ENCODE measurements around the gene ARHGAP44. TPM values are rescaled to one million over a fixed set of nuclear protein-coding genes. Genes with fewer than 3 reads are reported as not detected.

The ARHGAP44 gene
- total and polyA plus RNA-seq, 12 donors, result 4.0 to 10.6 (median 8.4) TPM

- H3K4me3 ChIP-seq, result no peak overlapping the region
- DNase-seq (no peak), ATAC-seq (no peak)
- no peak overlapping the region for H3K27ac ChIP-seq
- peaks cover 0 to 6% (median 0%) of the 10 kb centered on the region in 9 donors for H3K36me3 ChIP-seq
- H3K4me1 ChIP-seq, result peaks cover 0 to 12% (median 0%) of the 10 kb centered on the region in 9 donors
- H3K9me3 ChIP-seq, result no peaks in the 10 kb centered on the region
- WGBS, 2 donors, result 78 to 92% methylated on average over 10 of the region's 10 CpGs
- intact Hi-C loops (cut with DNase I), result no loop called here
- no peaks in the 10 kb centered on the region for H3K27me3 ChIP-seq
- TF ChIP-seq CTCF (IDR thresholded peaks at IDR 0.05), result no peak
Observed at GRCh38 chr17:12964840-12965239, 175.5 kb downstream of the ARHGAP44 start.

DNA sequence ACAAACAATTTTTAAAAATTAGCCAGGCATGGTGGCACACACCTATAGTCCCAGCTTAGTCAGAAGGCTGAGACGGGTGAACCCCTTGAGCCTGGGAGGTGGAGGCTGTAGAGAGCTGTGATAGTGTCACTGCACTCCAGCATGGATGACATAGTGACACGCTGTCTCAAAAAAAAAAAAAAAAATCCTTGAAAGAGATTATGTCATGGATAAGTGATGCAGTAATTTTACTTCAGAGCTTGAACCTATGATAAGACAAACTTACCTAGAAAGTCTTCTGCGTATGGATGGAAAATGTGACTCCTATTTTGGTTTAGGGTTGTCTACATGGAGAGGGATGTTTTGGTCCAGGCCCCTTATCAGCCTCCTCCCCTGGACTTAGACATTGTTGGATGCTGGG, 176.7 kb downstream of the ARHGAP44 start:
- no peak for TF ChIP-seq CTCF (IDR thresholded peaks at IDR 0.05)
- H3K36me3 ChIP-seq, result peaks cover 0 to 4% (median 0%) of the 10 kb centered on the region in 9 donors
- intact Hi-C loops (cut with DNase I), result no loop called here
- ATAC-seq (no peak), DNase-seq (no peak)
- H3K4me3 ChIP-seq, result no peak overlapping the region
- H3K9me3 ChIP-seq, result no peaks in the 10 kb centered on the region
- peaks cover 0 to 12% (median 0%) of the 10 kb centered on the region in 9 donors for H3K4me1 ChIP-seq
- 77 to 97% methylated on average over 3 of the region's 3 CpGs for WGBS, 2 donors
- H3K27me3 ChIP-seq, result no peaks in the 10 kb centered on the region
- H3K27ac ChIP-seq, result no peak overlapping the region

GRCh38 chr17:12966413-12966812, 177.1 kb downstream of the ARHGAP44 start:
- DNase-seq, result no peak
- ATAC-seq, result no peak
- 86% methylated on average over 5 of the region's 5 CpGs for WGBS, 2 donors
- H3K36me3 ChIP-seq, result peaks cover 0 to 4% (median 0%) of the 10 kb centered on the region in 9 donors
- no peak overlapping the region for H3K4me3 ChIP-seq
- intact Hi-C loops (cut with DNase I), result no loop called here
- H3K4me1 ChIP-seq, result peaks cover 0 to 12% (median 0%) of the 10 kb centered on the region in 9 donors
- TF ChIP-seq CTCF (IDR thresholded peaks at IDR 0.05), result no peak
- H3K9me3 ChIP-seq, result no peaks in the 10 kb centered on the region
- H3K27ac ChIP-seq, result no peak overlapping the region
- H3K27me3 ChIP-seq, result no peaks in the 10 kb centered on the region

- Histone ChIP-seq H3K9me3 (no peaks in the 10 kb centered on the region), H3K4me3 (no peak overlapping the region), H3K36me3 (peaks cover 0 to 4% (median 0%) of the 10 kb centered on the region in 9 donors), H3K27ac (no peak overlapping the region), H3K27me3 (no peaks in the 10 kb centered on the region), H3K4me1 (peaks cover 0 to 12% (median 0%) of the 10 kb centered on the region in 9 donors)
- intact Hi-C loops (cut with DNase I), result no loop called here
- WGBS, 2 donors, result 73 to 82% methylated on average over 11 of the region's 11 CpGs
- no peak for DNase-seq
- no peak for TF ChIP-seq CTCF (IDR thresholded peaks at IDR 0.05)
- ATAC-seq, result no peak
Observed at GRCh38 chr17:12967962-12968361, 178.7 kb downstream of the ARHGAP44 start.

All from heart right ventricle (tissue), 16 donors.